Measurements from ENCODE around the gene GSTCD. TPM values are rescaled to one million over a fixed set of nuclear protein-coding genes. Genes with fewer than 3 reads are reported as not detected.

Gene GSTCD
- total RNA-seq (2021) (21.7 to 25.4 TPM (median 23.9 TPM) in 3 replicates), Bru-seq, nascent RNA (percentile 81 among the genes with signal in this experiment)
- long read RNA-seq, experiment 1, full-length matches to known transcripts, result 77 of 122 reads
- long read RNA-seq, experiment 1, partial matches to known transcripts, result 20 of 122 reads
- long read RNA-seq, experiment 1, other reads (novel, unspliced or antisense), result 25 of 122 reads
- long read RNA-seq, experiment 2, full-length matches to known transcripts, result 2 of 22 reads
- long read RNA-seq, experiment 2, partial matches to known transcripts, result 1 of 22 reads
- long read RNA-seq, experiment 2, other reads (novel, unspliced or antisense), result 19 of 22 reads
- long read RNA-seq, experiment 3, partial matches to known transcripts, result 2 of 6 reads
- long read RNA-seq, experiment 3, other reads (novel, unspliced or antisense), result 2 of 6 reads

GRCh38 chr4:105708181-105709080 lies at the start of gene GSTCD, which contains the start of gene INTS12:
TSS of gene GSTCD (plus strand) at chr4:105708784. CDS start at chr4:105717614, 8,830 bp downstream.
TSS of gene INTS12 (minus strand) at chr4:105708689. CDS start at chr4:105700005, 8,684 bp downstream.
- ChIA-PET CTCF (no interaction called here), POLR2A (interaction anchor here (0.9 kb wide), 1 partner anchor 49 kb away, joined by 4 read pairs; no protein-coding TSS in a partner anchor)
- DNase-seq (ENCODE audit: low spot score) (peak; percentile 92), ATAC-seq (peak; percentile 93)
- H3K36me3 Mint-ChIP-seq, result no peaks in the 10 kb centered on the region
- peaks cover 16% of the 10 kb centered on the region for H3K4me1 Mint-ChIP-seq
- H3K4me3 Mint-ChIP-seq, result peak within 1 kb of the TSS; percentile 97
- no peaks in the 10 kb centered on the region for H3K27me3 Mint-ChIP-seq (ENCODE audit: low read depth)
- peak within 1 kb of the TSS; percentile 98 for H3K27ac Mint-ChIP-seq
- no peaks in the 10 kb centered on the region for H3K9me3 Mint-ChIP-seq
- TF ChIP-seq FOXJ3 (CRISPR knock-in tag; IDR thresholded peaks at IDR 0.05; ENCODE audit: borderline replicate concordance), result peak; percentile 78; the same call in 1 of the 2 replicates
- TF ChIP-seq IRF2 (CRISPR knock-in tag; IDR thresholded peaks at IDR 0.05; ENCODE audit: borderline replicate concordance, low read depth), result no peak
- no peak for TF ChIP-seq ZNF121 (CRISPR knock-in tag; IDR thresholded peaks at IDR 0.05)
- TF ChIP-seq TP53 (CRISPR knock-in tag; IDR thresholded peaks at IDR 0.05), result peak; percentile 86; the same call in 1 of the 2 replicates
- TF ChIP-seq ZNF532 (CRISPR knock-in tag; IDR thresholded peaks at IDR 0.05; ENCODE audit: borderline replicate concordance), result no peak
- no peak for TF ChIP-seq AR (CRISPR knock-in tag; IDR thresholded peaks at IDR 0.05)
- no peak for TF ChIP-seq ATF3 (CRISPR knock-in tag; conservative IDR thresholded peaks at IDR 0.05)
- TF ChIP-seq CBFB (CRISPR knock-in tag; IDR thresholded peaks at IDR 0.05; ENCODE audit: low read depth), result peak; percentile 97
- TF ChIP-seq NFE2L1 (CRISPR knock-in tag; IDR thresholded peaks at IDR 0.05), result peak; percentile 66; the same call in 1 of the 2 replicates
- TF ChIP-seq SOX15 (CRISPR knock-in tag; IDR thresholded peaks at IDR 0.05), result no peak
- TF ChIP-seq E2F1 (CRISPR knock-in tag; IDR thresholded peaks at IDR 0.05), result no peak
- TF ChIP-seq ATF1 (CRISPR knock-in tag; IDR thresholded peaks at IDR 0.05), result no peak
- no peak for TF ChIP-seq FOXP4 (CRISPR knock-in tag; IDR thresholded peaks at IDR 0.05)
- no peak for TF ChIP-seq OVOL2 (CRISPR knock-in tag; IDR thresholded peaks at IDR 0.05; ENCODE audit: borderline replicate concordance)
- no peak for TF ChIP-seq MLX (CRISPR knock-in tag; IDR thresholded peaks at IDR 0.05)
- TF ChIP-seq TEAD1 (CRISPR knock-in tag; IDR thresholded peaks at IDR 0.05), result peak; percentile 93; the same call in 1 of the 2 replicates
- no peak for TF ChIP-seq ZNF396 (CRISPR knock-in tag; IDR thresholded peaks at IDR 0.05; ENCODE audit: borderline replicate concordance)
- peak; percentile 83; the same call in 1 of the 2 replicates for TF ChIP-seq KAT7 (CRISPR knock-in tag; IDR thresholded peaks at IDR 0.05; ENCODE audit: borderline replicate concordance)
- TF ChIP-seq ZMAT4 (CRISPR knock-in tag; IDR thresholded peaks at IDR 0.05), result no peak
- TF ChIP-seq CREB1 (CRISPR knock-in tag; IDR thresholded peaks at IDR 0.05), result peak; percentile 94

Data from WTC11 (cell line).